HepG2 (cell line): Measurements from ENCODE around the gene AUTS2. TPM values are rescaled to one million over a fixed set of nuclear protein-coding genes. Genes with fewer than 3 reads are reported as not detected.

ENCODE experiments used
- ATAC-seq: fragments of 200-7000 bp; cut with Tn5 transposase; 3 replicates; pipeline ENCODE4 v1.9.1; 2020; ENCODE audit warnings: mild to moderate bottlenecking, moderate library complexity
- BruUV-seq: library from RNA; stranded (reverse); fragments of 400-500 nt; replicated peaks from 2 replicates; lab custom pipeline; 2021; lab: Mats Ljungman, UMichigan
- CTCF ChIA-PET: fragments of 300-600 bp; formaldehyde crosslinking; extraction: SDS; loops from one replicate; lab custom pipeline; 2021; ENCODE audit warnings: low total read pairs, inconsistent platforms, low intra/inter-chr PET ratio; lab: Yijun Ruan, JAX
- POLR2A ChIA-PET: fragments of 350-600 bp; sonication (Branson Sonifier 250); formaldehyde crosslinking; loops from one replicate; lab custom pipeline; 2020; ENCODE audit warnings: antibody characterized with exemption, inconsistent platforms; lab: Yijun Ruan, JAX
- DNase-seq: peaks from one replicate; pipeline ENCODE4 v3.0.0-alpha.2; 2015; ENCODE audit warnings: low spot score
- FAIRE-seq: peaks from 3 replicates; lab custom pipeline; 2011; peaks lifted over from hg19 to GRCh38; lab: Jason Lieb, UNC
- H2AFZ ChIP-seq: one replicate; pipeline ENCODE4 v1.6.1; 2011; ENCODE audit warnings: low read length, inconsistent platforms
- H3K27ac ChIP-seq: fragments of 300-600 bp; 3 replicates; pipeline ENCODE4 v1.8.0; 2011; ENCODE audit warnings: mixed run types, mild to moderate bottlenecking, mixed read lengths, low read length, inconsistent platforms; ENCODE audit not compliant: insufficient read depth; ENCODE audit errors: extremely low read length
- H3K27me3 ChIP-seq, 2 experiments: fragments of 200-600 bp in 1 of 2; 2 replicates in 1 of 2; 3 replicates in 1 of 2; pipeline versions ENCODE4 v1.6.0 to v1.8.0; 2011; ENCODE audit warnings: low read length in 2 of 2, mild to moderate bottlenecking in 2 of 2, moderate library complexity in 2 of 2, inconsistent platforms in 1 of 2; ENCODE audit not compliant: insufficient read depth in 2 of 2, control insufficient read depth in 1 of 2
- H3K36me3 ChIP-seq, 2 experiments: fragments of 200-600 bp in 1 of 2; replicated peaks in 1 of 2; 2 replicates in 1 of 2; 3 replicates in 1 of 2; pipeline versions ENCODE4 v1.5.1 to v1.8.0; 2011; ENCODE audit warnings: low read length in 2 of 2, inconsistent platforms in 1 of 2; ENCODE audit not compliant: insufficient read depth in 2 of 2, control insufficient read depth in 1 of 2
- H3K4me1 ChIP-seq: 2 replicates; pipeline ENCODE4 v1.5.1; 2012; ENCODE audit warnings: low read length, inconsistent platforms; ENCODE audit not compliant: insufficient read depth
- H3K4me2 ChIP-seq: 2 replicates; pipeline ENCODE4 v1.6.0; 2011; ENCODE audit warnings: low read depth, low read length, inconsistent platforms
- H3K4me3 ChIP-seq, 3 experiments: fragments of 200-600 bp in 1 of 3; sonication (generic), shearing (Covaris generic) in 1 of 3; replicated peaks in 1 of 3; 2 replicates each; pipeline ENCODE4 v1.5.1; 2011 to 2016; ENCODE audit warnings: low read length in 3 of 3, inconsistent platforms in 2 of 3, low read depth in 2 of 3, mild to moderate bottlenecking in 2 of 3, control low read depth in 1 of 3, mixed read lengths in 1 of 3; ENCODE audit not compliant: insufficient read depth in 1 of 3
- H3K79me2 ChIP-seq: one replicate; pipeline ENCODE4 v1.6.1; 2011; ENCODE audit warnings: low read length, inconsistent platforms; ENCODE audit not compliant: insufficient read depth
- H3K9ac ChIP-seq: 2 replicates; pipeline ENCODE4 v1.6.0; 2011; ENCODE audit warnings: mild to moderate bottlenecking, low read depth, low read length, inconsistent platforms; ENCODE audit not compliant: insufficient read depth
- H3K9me3 ChIP-seq: 2 replicates; pipeline ENCODE4 v1.5.1; 2012; ENCODE audit warnings: mild to moderate bottlenecking, low read length
- H4K20me1 ChIP-seq: 2 replicates; pipeline ENCODE4 v1.6.0; 2011; ENCODE audit warnings: inconsistent platforms, mild to moderate bottlenecking, low read length, moderate library complexity; ENCODE audit not compliant: insufficient read depth
- AKNA ChIP-seq: sonication (generic); formaldehyde crosslinking; IDR thresholded peaks from 2 replicates; pipeline ENCODE4 v1.4.0; 2020; ENCODE audit warnings: missing genetic modification reagents, borderline replicate concordance
- MED13 ChIP-seq: sonication (generic); formaldehyde crosslinking; IDR thresholded peaks from 2 replicates; pipeline ENCODE4 v1.5.0; 2020; ENCODE audit warnings: missing genetic modification reagents
- NR3C1 ChIP-seq: sonication (generic); formaldehyde crosslinking; IDR thresholded peaks from 2 replicates; pipeline ENCODE4 v1.4.0; 2020; ENCODE audit warnings: missing genetic modification reagents
- ZNF230 ChIP-seq: sonication (generic); formaldehyde crosslinking; IDR thresholded peaks from 2 replicates; pipeline ENCODE4 v1.4.0; 2020; ENCODE audit warnings: mild to moderate bottlenecking, missing genetic modification reagents
- WGBS: methylation state at CpG from one replicate; pipeline ENCODE4 v1.1.6; 2017; ENCODE audit warnings: low lambda C conversion rate; 5-methylcytosine and 5-hydroxymethylcytosine counted together
- in situ Hi-C: cut with HindIII; loops from 2 replicates; pipeline ENCODE4 v1.10.0; 2017; ENCODE audit warnings: low pct_unique_long_range_greater_than_20kb; ENCODE audit not compliant: extremely low pct_ligation_motif_present
- intact Hi-C: fragments of 100-400 bp; cut with micrococcal nuclease; formaldehyde crosslinking; loops from one replicate; pipeline ENCODE4 v1.10.0; 2022; ENCODE audit not compliant: unreplicated experiment
- polyA plus RNA-seq, 8 experiments: library from polyadenylated mRNA; depleted of rRNA in 3 of 8; stranded (reverse) in 7 of 8; unstranded in 1 of 8; fragments of >200 nt; fragmentation: Illumina TruSeq in 4 of 8; extraction: Trizol in 4 of 8; gene quantifications; 2 replicates each; pipeline versions ENCODE4 v1.2.1 to v1.2.3, GENCODE V29; 2011 to 2016; ENCODE audit warnings: low read depth in 4 of 8, missing spikeins in 1 of 8, mixed read lengths in 1 of 8; ENCODE audit not compliant: insufficient read depth in 1 of 8
- total RNA-seq, 5 experiments: library from RNA; depleted of rRNA; stranded (reverse); fragments of >200 nt; fragmentation: Illumina TruSeq; extraction: Trizol; gene quantifications; 2 replicates each; pipeline ENCODE4 v1.2.3, GENCODE V29; 2016; ENCODE audit warnings: low read depth in 1 of 5
- TF ChIP-seq, protein P1 (sequence below): sonication (generic); formaldehyde crosslinking; IDR thresholded peaks from 2 replicates; pipeline ENCODE4 v1.4.0; 2020; ENCODE audit warnings: missing genetic modification reagents, mild to moderate bottlenecking, borderline replicate concordance

AUTS2 gene
- total and polyA plus RNA-seq, 2 of the 13 experiments (the other 11 are each of a cell fraction or from before 2014, with no cell fraction given) = 0.38 TPM; not detected in 1

- in situ Hi-C loops = no loop called here
- ChIA-PET CTCF (no interaction called here), POLR2A (no interaction called here)
- Histone ChIP-seq H3K9me3 (no peaks in the 10 kb centered on the region), H3K4me1 (no peaks in the 10 kb centered on the region), H2AFZ (no peak overlapping the region), H3K27ac (no peak overlapping the region), H3K9ac (no peak overlapping the region), H3K4me3 (no peak overlapping the region), H3K36me3 (no peaks in the 10 kb centered on the region), H4K20me1 (no peaks in the 10 kb centered on the region), H3K27me3 (no peaks in the 10 kb centered on the region), H3K4me2 (no peak overlapping the region), H3K79me2 (no peaks in the 10 kb centered on the region)
- WGBS = 2% methylated on average over 5 of the region's 5 CpGs
- intact Hi-C loops = no loop called here
- FAIRE-seq = no peak
- DNase-seq = no peak
- BruUV-seq = no TSS peak
- TF ChIP-seq, protein P1, sequence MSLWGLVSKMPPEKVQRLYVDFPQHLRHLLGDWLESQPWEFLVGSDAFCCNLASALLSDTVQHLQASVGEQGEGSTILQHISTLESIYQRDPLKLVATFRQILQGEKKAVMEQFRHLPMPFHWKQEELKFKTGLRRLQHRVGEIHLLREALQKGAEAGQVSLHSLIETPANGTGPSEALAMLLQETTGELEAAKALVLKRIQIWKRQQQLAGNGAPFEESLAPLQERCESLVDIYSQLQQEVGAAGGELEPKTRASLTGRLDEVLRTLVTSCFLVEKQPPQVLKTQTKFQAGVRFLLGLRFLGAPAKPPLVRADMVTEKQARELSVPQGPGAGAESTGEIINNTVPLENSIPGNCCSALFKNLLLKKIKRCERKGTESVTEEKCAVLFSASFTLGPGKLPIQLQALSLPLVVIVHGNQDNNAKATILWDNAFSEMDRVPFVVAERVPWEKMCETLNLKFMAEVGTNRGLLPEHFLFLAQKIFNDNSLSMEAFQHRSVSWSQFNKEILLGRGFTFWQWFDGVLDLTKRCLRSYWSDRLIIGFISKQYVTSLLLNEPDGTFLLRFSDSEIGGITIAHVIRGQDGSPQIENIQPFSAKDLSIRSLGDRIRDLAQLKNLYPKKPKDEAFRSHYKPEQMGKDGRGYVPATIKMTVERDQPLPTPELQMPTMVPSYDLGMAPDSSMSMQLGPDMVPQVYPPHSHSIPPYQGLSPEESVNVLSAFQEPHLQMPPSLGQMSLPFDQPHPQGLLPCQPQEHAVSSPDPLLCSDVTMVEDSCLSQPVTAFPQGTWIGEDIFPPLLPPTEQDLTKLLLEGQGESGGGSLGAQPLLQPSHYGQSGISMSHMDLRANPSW (CRISPR knock-in tag) = no peak
- ATAC-seq = no peak
These were observed 610.2 kb downstream of the AUTS2 start for GRCh38 chr7:70208236-70209063.

DNA sequence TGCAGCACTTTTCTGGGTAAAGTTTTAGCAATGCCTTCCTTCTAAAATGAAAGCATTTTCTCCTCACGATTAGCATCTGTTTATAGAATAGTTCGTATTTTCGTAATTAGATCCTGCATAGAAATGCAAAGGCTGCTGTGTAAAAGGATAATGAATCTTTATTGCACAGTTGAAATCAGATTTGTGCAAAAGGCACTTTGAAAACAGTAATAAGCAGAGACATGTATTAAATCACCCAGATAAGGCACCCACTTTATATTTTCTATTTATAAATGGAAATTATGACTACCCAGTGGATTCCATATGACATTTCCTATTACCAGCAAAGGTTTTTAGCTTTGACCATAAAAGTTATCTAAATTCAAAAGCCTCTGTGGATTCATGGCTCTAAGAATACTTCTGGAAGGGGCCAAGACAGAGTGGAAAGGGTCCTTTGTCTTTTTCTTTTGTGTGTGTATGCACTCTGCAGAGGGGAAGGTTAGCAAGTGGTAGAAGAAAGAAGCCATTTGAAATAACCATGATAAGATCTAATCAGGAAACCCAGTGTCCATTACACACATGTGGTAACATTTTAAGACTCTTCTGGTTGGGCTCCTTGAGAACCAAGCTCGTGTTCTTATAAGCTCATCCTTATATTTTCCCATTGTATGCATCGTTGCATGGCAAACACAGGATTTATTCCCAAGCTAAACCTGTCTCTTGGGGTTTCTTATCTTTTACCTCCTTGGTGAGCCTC, 612.1 kb downstream of the AUTS2 start:
- intact Hi-C loops = no loop called here
- FAIRE-seq = no peak
- H3K27me3 ChIP-seq = no peaks in the 10 kb centered on the region
- H3K4me1 ChIP-seq = no peaks in the 10 kb centered on the region
- BruUV-seq = no TSS peak
- WGBS = 8% methylated on average over 5 of the region's 5 CpGs
- no peak overlapping the region for H2AFZ ChIP-seq
- H3K79me2 ChIP-seq = no peaks in the 10 kb centered on the region
- H3K36me3 ChIP-seq = no peaks in the 10 kb centered on the region
- ATAC-seq = no peak
- H3K4me2 ChIP-seq = no peak overlapping the region
- H3K4me3 ChIP-seq = no peak overlapping the region
- ChIA-PET CTCF (no interaction called here), POLR2A (no interaction called here)
- no peaks in the 10 kb centered on the region for H3K9me3 ChIP-seq
- in situ Hi-C loops = loop anchor here (5.0 kb wide), 1 partner anchor 288 kb away; no protein-coding TSS in a partner anchor
- H3K9ac ChIP-seq = no peak overlapping the region
- no peaks in the 10 kb centered on the region for H4K20me1 ChIP-seq
- DNase-seq = no peak
- H3K27ac ChIP-seq = no peak overlapping the region
- TF ChIP-seq AKNA (CRISPR knock-in tag) (no peak), MED13 (CRISPR knock-in tag) (no peak), ZNF230 (CRISPR knock-in tag) (no peak), NR3C1 (no peak)
